IMR-90 (cell line): ENCODE measurements around the gene ABCB6. TPM values are rescaled to one million over a fixed set of nuclear protein-coding genes. Genes with fewer than 3 reads are reported as not detected.

Experiments used
- ATAC-seq: fragments of 200-7000 bp; cut with Tn5 transposase; 2 replicates; pipeline ENCODE4 v1.9.1; 2020; ENCODE audit warnings: low read depth, mild to moderate bottlenecking, moderate library complexity
- BruUV-seq: library from RNA; stranded (reverse); fragments of 400-500 nt; replicated peaks from 2 replicates; lab custom pipeline; 2021; lab: Mats Ljungman, UMichigan
- CTCF ChIA-PET: fragments of 300-600 bp; formaldehyde crosslinking; extraction: SDS; loops from one replicate; lab custom pipeline; 2021; ENCODE audit warnings: antibody characterized with exemption; lab: Yijun Ruan, JAX
- POLR2A ChIA-PET: fragments of 300-600 bp; sonication (Branson Sonifier 250); formaldehyde crosslinking; loops from one replicate; lab custom pipeline; 2022; ENCODE audit warnings: antibody characterized with exemption; ENCODE audit not compliant: unreplicated experiment; lab: Charles Lee
- DNase-seq: peaks from one replicate; pipeline ENCODE4 v3.0.0; 2013
- H2AFZ ChIP-seq: replicated peaks from 2 replicates; pipeline ENCODE3; 2013; ENCODE audit warnings: low read length, mild to moderate bottlenecking; ENCODE audit not compliant: poor library complexity
- H2AK5ac ChIP-seq: 2 replicates; pipeline ENCODE4 v1.6.1; 2013; ENCODE audit warnings: low read depth, low read length, inconsistent platforms
- H2AK9ac ChIP-seq: replicated peaks from 2 replicates; pipeline ENCODE3; 2013; ENCODE audit warnings: mild to moderate bottlenecking, low read depth, low read length, moderate library complexity; ENCODE audit not compliant: poor library complexity
- H2BK120ac ChIP-seq: 2 replicates; pipeline ENCODE4 v1.6.1; 2013; ENCODE audit warnings: low read depth, low read length, inconsistent platforms
- H2BK15ac ChIP-seq: 3 replicates; pipeline ENCODE4 v1.6.1; 2013; ENCODE audit warnings: low read depth, low read length, inconsistent platforms
- H2BK20ac ChIP-seq: 2 replicates; pipeline ENCODE4 v1.6.1; 2013; ENCODE audit warnings: low read depth, mild to moderate bottlenecking, inconsistent platforms, low read length, moderate library complexity
- H2BK5ac ChIP-seq: 2 replicates; pipeline ENCODE4 v1.6.1; 2013; ENCODE audit warnings: mild to moderate bottlenecking, low read depth, low read length, inconsistent platforms; ENCODE audit not compliant: poor library complexity, severe bottlenecking
- H3K14ac ChIP-seq: replicated peaks from 2 replicates; pipeline ENCODE4 v1.6.1; 2013; ENCODE audit warnings: low read depth, low read length, inconsistent platforms
- H3K18ac ChIP-seq: 2 replicates; pipeline ENCODE4 v1.6.1; 2013; ENCODE audit warnings: low read depth, low read length, control low read depth
- H3K23ac ChIP-seq: 2 replicates; pipeline ENCODE4 v1.6.1; 2013; ENCODE audit warnings: low read depth, low read length, inconsistent platforms
- H3K27ac ChIP-seq: 2 replicates; pipeline ENCODE4 v1.5.1; 2013; ENCODE audit warnings: mild to moderate bottlenecking, control low read depth, low read length; ENCODE audit not compliant: insufficient read depth
- H3K27me3 ChIP-seq: 2 replicates; pipeline ENCODE4 v1.6.1; 2013; ENCODE audit warnings: low read length; ENCODE audit not compliant: control insufficient read depth, insufficient read depth
- H3K36me3 ChIP-seq: 2 replicates; pipeline ENCODE4 v1.6.1; 2013; ENCODE audit warnings: low read length, mixed read lengths; ENCODE audit not compliant: control insufficient read depth, insufficient read depth
- H3K4ac ChIP-seq: 2 replicates; pipeline ENCODE4 v1.6.1; 2013; ENCODE audit warnings: low read depth, low read length, inconsistent platforms
- H3K4me1 ChIP-seq: 2 replicates; pipeline ENCODE4 v1.6.1; 2013; ENCODE audit warnings: low read length, mixed read lengths; ENCODE audit not compliant: control insufficient read depth, insufficient read depth
- H3K4me2 ChIP-seq: 2 replicates; pipeline ENCODE4 v1.6.1; 2013; ENCODE audit warnings: low read depth, mild to moderate bottlenecking, control low read depth, low read length, moderate library complexity
- H3K4me3 ChIP-seq: 2 replicates; pipeline ENCODE4 v1.5.1; 2013; ENCODE audit warnings: low read depth, mild to moderate bottlenecking, control low read depth, low read length, moderate library complexity; ENCODE audit not compliant: insufficient read depth
- H3K56ac ChIP-seq: 2 replicates; pipeline ENCODE4 v1.6.1; 2013; ENCODE audit warnings: low read length, inconsistent platforms; ENCODE audit not compliant: insufficient read depth; ENCODE audit errors: extremely low read depth
- H3K79me1 ChIP-seq, 2 experiments: 2 replicates each; pipeline ENCODE4 v1.6.1; 2013; ENCODE audit warnings: low read length in 2 of 2, inconsistent platforms in 1 of 2, low read depth in 1 of 2
- H3K9ac ChIP-seq: 2 replicates; pipeline ENCODE4 v1.6.1; 2013; ENCODE audit warnings: low read depth, low read length, control low read depth
- H3K9me1 ChIP-seq: 2 replicates; pipeline ENCODE4 v1.6.1; 2013; ENCODE audit warnings: low read length, inconsistent platforms; ENCODE audit not compliant: insufficient read depth
- H3K9me3 ChIP-seq: 2 replicates; pipeline ENCODE4 v1.6.1; 2013; ENCODE audit warnings: low read length; ENCODE audit not compliant: control insufficient read depth, insufficient read depth
- H4K20me1 ChIP-seq: 2 replicates; pipeline ENCODE4 v1.6.1; 2013; ENCODE audit warnings: low read length, inconsistent platforms; ENCODE audit not compliant: insufficient read depth
- H4K5ac ChIP-seq: 2 replicates; pipeline ENCODE4 v1.6.1; 2013; ENCODE audit warnings: mild to moderate bottlenecking, low read depth, low read length, control low read depth
- H4K8ac ChIP-seq, 2 experiments: 2 replicates each; pipeline ENCODE4 v1.6.1; 2013; ENCODE audit warnings: low read depth in 2 of 2, low read length in 2 of 2, control low read depth in 1 of 2, inconsistent platforms in 1 of 2
- H4K91ac ChIP-seq: 2 replicates; pipeline ENCODE4 v1.6.1; 2013; ENCODE audit warnings: low read depth, low read length, inconsistent platforms; ENCODE audit not compliant: insufficient read depth
- CHD1 ChIP-seq: IDR thresholded peaks from 2 replicates; pipeline ENCODE4 v1.6.1; 2012; ENCODE audit warnings: low read depth, low read length, improper control_type of control experiment
- MXI1 ChIP-seq: IDR thresholded peaks from 2 replicates; pipeline ENCODE4 v1.6.1; 2012; ENCODE audit warnings: low read depth, mild to moderate bottlenecking, low read length, moderate library complexity, borderline replicate concordance
- WGBS, 2 experiments: methylation state at CpG; one replicate each; pipeline versions ENCODE4 v1.1.5 to v1.1.7; 2013; ENCODE audit warnings: missing lambda C conversion rate in 2 of 2; ENCODE audit not compliant: insufficient read length in 1 of 2; ENCODE audit errors: extremely low coverage in 2 of 2; 5-methylcytosine and 5-hydroxymethylcytosine counted together
- dilution Hi-C: fragments of 300-500 bp; cut with HindIII; formaldehyde crosslinking; loops from one replicate; pipeline ENCODE4 v1.14.3; 2018; ENCODE audit warnings: low sequenced_read_pairs; ENCODE audit not compliant: unreplicated experiment
- in situ Hi-C: fragments of 300-500 bp; cut with MboI; formaldehyde crosslinking; loops from 3 replicates; pipeline ENCODE4 v1.14.3; 2019; ENCODE audit warnings: low sequenced_read_pairs, inconsistent platforms, mixed read lengths
- intact Hi-C: fragments of 100-400 bp; cut with micrococcal nuclease; formaldehyde crosslinking; loops from 2 replicates; pipeline ENCODE4 v1.10.0; 2022
- polyA plus RNA-seq, 3 experiments: library from polyadenylated mRNA; depleted of rRNA; stranded (reverse); fragments of >200 nt; gene quantifications; 2 replicates each; pipeline ENCODE4 v1.2.3, GENCODE V29; 2012; ENCODE audit warnings: low replicate concordance in 1 of 3
- total RNA-seq: library from RNA; depleted of rRNA; stranded (reverse); fragments of >200 nt; gene quantifications from 2 replicates; pipeline ENCODE4 v1.2.3, GENCODE V29; 2012
- TF ChIP-seq, protein P1 (sequence below): fragments of 150-350 bp; IDR thresholded peaks from 2 replicates; pipeline ENCODE4 v1.6.1; 2016; ENCODE audit warnings: low read depth, mild to moderate bottlenecking, low read length, moderate library complexity, borderline replicate concordance

Gene ABCB6
- total and polyA plus RNA-seq, 2 of the 4 experiments (the other 2 are of a cell fraction), result 12.5 to 24.7 TPM

DNA sequence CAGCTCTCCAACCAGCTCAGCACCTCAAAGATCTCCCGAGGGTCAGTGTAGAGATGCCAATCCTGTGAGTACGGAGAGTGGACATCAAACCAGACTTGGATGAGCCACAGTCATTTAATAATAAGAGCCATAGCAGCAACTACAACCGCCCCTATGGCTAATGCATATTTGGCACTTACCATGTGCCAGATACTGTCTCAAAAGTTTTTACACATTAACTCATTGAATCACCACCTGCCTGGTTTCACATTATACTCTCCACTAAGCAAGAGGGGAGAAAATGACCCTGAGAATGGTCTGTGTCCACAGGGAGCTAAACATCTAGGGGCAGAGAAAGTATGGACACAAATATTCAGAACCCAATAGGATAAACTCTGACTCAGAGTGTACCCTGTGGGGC, 44.6 kb downstream of the ABCB6 start:
- H4K5ac ChIP-seq, result no peak overlapping the region
- no peak overlapping the region for H2AFZ ChIP-seq
- H3K23ac ChIP-seq, result no peak overlapping the region
- intact Hi-C loops, result no loop called here
- H3K4me3 ChIP-seq, result no peak overlapping the region
- dilution Hi-C loops, result no loop called here
- H3K27me3 ChIP-seq, result no peaks in the 10 kb centered on the region
- no peak for DNase-seq
- H4K20me1 ChIP-seq, result peaks cover 14% of the 10 kb centered on the region
- H3K4me2 ChIP-seq, result no peak overlapping the region
- H4K91ac ChIP-seq, result no peak overlapping the region
- H4K8ac ChIP-seq, result no peak overlapping the region
- H2AK9ac ChIP-seq, result no peak overlapping the region
- no peak overlapping the region for H3K18ac ChIP-seq
- peaks cover 20% of the 10 kb centered on the region for H3K36me3 ChIP-seq
- TF ChIP-seq, protein P1, sequence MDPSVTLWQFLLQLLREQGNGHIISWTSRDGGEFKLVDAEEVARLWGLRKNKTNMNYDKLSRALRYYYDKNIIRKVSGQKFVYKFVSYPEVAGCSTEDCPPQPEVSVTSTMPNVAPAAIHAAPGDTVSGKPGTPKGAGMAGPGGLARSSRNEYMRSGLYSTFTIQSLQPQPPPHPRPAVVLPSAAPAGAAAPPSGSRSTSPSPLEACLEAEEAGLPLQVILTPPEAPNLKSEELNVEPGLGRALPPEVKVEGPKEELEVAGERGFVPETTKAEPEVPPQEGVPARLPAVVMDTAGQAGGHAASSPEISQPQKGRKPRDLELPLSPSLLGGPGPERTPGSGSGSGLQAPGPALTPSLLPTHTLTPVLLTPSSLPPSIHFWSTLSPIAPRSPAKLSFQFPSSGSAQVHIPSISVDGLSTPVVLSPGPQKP, result no peak
- TF ChIP-seq MXI1 (no peak), CHD1 (no peak)
- WGBS, 2 experiments, result no CpG with 5 or more reads among the region's 3 CpGs
- peaks cover 10 to 27% of the 10 kb centered on the region in 2 experiments; a peak in 3 of 4 replicates for H3K79me1 ChIP-seq
- H3K56ac ChIP-seq, result no peak overlapping the region
- H2BK120ac ChIP-seq, result no peak overlapping the region
- no TSS peak for BruUV-seq
- no peak overlapping the region for H2BK20ac ChIP-seq
- H3K4me1 ChIP-seq, result peaks cover 8% of the 10 kb centered on the region; the same call in 1 of the 2 replicates
- H2BK5ac ChIP-seq, result no peak overlapping the region
- in situ Hi-C loops, result loop anchor here (5.0 kb wide), 2 partner anchors 33 to 123 kb away; partner anchors contain the start of gene ZFAND2B
- no peak overlapping the region for H3K27ac ChIP-seq
- 0 out of 2 replicates have a peak, but pooled peaks cover 4% of the 10 kb centered on the region for H3K9me1 ChIP-seq
- no peak overlapping the region for H2AK5ac ChIP-seq
- H3K14ac ChIP-seq, result no peak overlapping the region
- no peak overlapping the region for H2BK15ac ChIP-seq
- no peak overlapping the region for H3K9ac ChIP-seq
- no peaks in the 10 kb centered on the region for H3K9me3 ChIP-seq
- no peak overlapping the region for H3K4ac ChIP-seq
- CTCF ChIA-PET, result interaction anchor here (1.4 to 1.5 kb wide), 2 partner anchors 121 kb away, joined by 3 to 4 read pairs; no protein-coding TSS in a partner anchor
- no peak for ATAC-seq
- POLR2A ChIA-PET, result no interaction called here
